Gastroesophageal sphincter (tissue), 4 donors: Measurements from ENCODE around the gene NEK10. TPM values are rescaled to one million over a fixed set of nuclear protein-coding genes. Genes with fewer than 3 reads are reported as not detected.

ENCODE experiments used
- ATAC-seq: fragments of 150-250 bp; one replicate; pipeline ENCODE4 v1.9.1; 2016; ENCODE audit warnings: mild to moderate bottlenecking, moderate library complexity
- H3K27ac ChIP-seq, 4 donors: fragments of 200-600 bp; sonication (generic) in 3 of 4; 1 replicate in 3 of 4; 2 replicates in 1 of 4; pipeline ENCODE4 v1.5.1; 2016 to 2019
- H3K27me3 ChIP-seq: fragments of 200-600 bp; sonication (generic); one replicate; pipeline ENCODE4 v1.5.1; 2019
- H3K36me3 ChIP-seq, 2 donors: fragments of 200-600 bp; sonication (generic); one replicate each; pipeline ENCODE4 v1.5.1; 2019; ENCODE audit warnings: control low read depth in 1 of 2
- H3K4me1 ChIP-seq, 3 donors: fragments of 200-600 bp; sonication (generic); 1 replicate in 2 of 3; 2 replicates in 1 of 3; pipeline ENCODE4 v1.5.1; 2016 to 2019; ENCODE audit warnings: control low read depth in 2 of 3
- H3K4me3 ChIP-seq, 2 donors: fragments of 200-600 bp; sonication (generic); one replicate each; pipeline ENCODE4 v1.5.1; 2019; ENCODE audit warnings: mild to moderate bottlenecking in 1 of 2, moderate library complexity in 1 of 2
- H3K9me3 ChIP-seq, 3 donors: fragments of 200-600 bp; sonication (generic); one replicate each; pipeline ENCODE4 v1.5.1; 2017 to 2019; ENCODE audit warnings: control low read depth in 2 of 3
- CTCF ChIP-seq, 4 experiments: fragments of 200-600 bp in 2 of 4; fragments of 450-650 bp in 2 of 4; sonication (generic) in 1 of 4; IDR thresholded peaks; one replicate each; pipeline ENCODE4 v1.5.1; 2017 to 2019; ENCODE audit warnings: antibody characterized with exemption in 4 of 4, mild to moderate bottlenecking in 2 of 4, moderate library complexity in 2 of 4
- EP300 ChIP-seq: sonication (generic); formaldehyde crosslinking; IDR thresholded peaks from one replicate; pipeline ENCODE4 v1.6.1; 2017; ENCODE audit warnings: antibody characterized with exemption, mild to moderate bottlenecking
- POLR2A ChIP-seq, 2 donors: fragments of 450-650 bp; IDR thresholded peaks; one replicate each; pipeline ENCODE4 v1.6.1; 2017; ENCODE audit warnings: antibody characterized with exemption in 2 of 2, mild to moderate bottlenecking in 2 of 2, moderate library complexity in 1 of 2
- POLR2AphosphoS5 ChIP-seq: sonication (generic); formaldehyde crosslinking; IDR thresholded peaks from one replicate; pipeline ENCODE4 v1.6.1; 2017; ENCODE audit warnings: antibody characterized with exemption
- WGBS, 2 donors: methylation state at CpG; one replicate each; pipeline ENCODE4 v1.1.5; 2018; ENCODE audit warnings: low coverage in 1 of 2; 5-methylcytosine and 5-hydroxymethylcytosine counted together
- total RNA-seq, 4 donors: library from RNA; depleted of rRNA; stranded (reverse); fragments of >200 nt; gene quantifications; one replicate each; pipeline ENCODE4 v1.1.0, GENCODE V29; 2016

The NEK10 gene
- total RNA-seq, 4 donors from 2014 or later = 0.62 to 2.7 (median 1.5) TPM

- H3K4me1 ChIP-seq = no peaks in the 10 kb centered on the region
- no peak overlapping the region for H3K27ac ChIP-seq
- peaks cover 0 to 13% of the 10 kb centered on the region in 2 donors for H3K36me3 ChIP-seq
- 88 to 94% methylated on average over 6 of the region's 6 CpGs for WGBS, 2 donors
- no peak overlapping the region for H3K4me3 ChIP-seq
- no peaks in the 10 kb centered on the region for H3K9me3 ChIP-seq
- ATAC-seq = no peak
- no peaks in the 10 kb centered on the region for H3K27me3 ChIP-seq
- TF ChIP-seq EP300 (no peak), POLR2A (IDR thresholded peaks at IDR 0.05) (no peak), CTCF (IDR thresholded peaks at IDR 0.05) (no peak), POLR2AphosphoS5 (no peak)
These were observed 7.1 kb upstream of the NEK10 start for GRCh38 chr3:27376109-27376772.

GRCh38 chr3:27366062-27366591 lies 3.1 kb downstream of the NEK10 start:
- Histone ChIP-seq H3K9me3 (no peaks in the 10 kb centered on the region), H3K4me1 (peaks cover 0 to 13% (median 0%) of the 10 kb centered on the region in 3 donors), H3K27me3 (no peaks in the 10 kb centered on the region), H3K36me3 (no peaks in the 10 kb centered on the region), H3K27ac (no peak overlapping the region), H3K4me3 (no peak overlapping the region)
- WGBS, 2 donors = 100% methylated on average over 1 of the region's 1 CpG; no CpG with 5 or more reads in 1 of the 2 donors
- no peak for ATAC-seq
- no peak for TF ChIP-seq POLR2A (IDR thresholded peaks at IDR 0.05)
- no peak for TF ChIP-seq CTCF (IDR thresholded peaks at IDR 0.05)
- TF ChIP-seq EP300 = no peak
- TF ChIP-seq POLR2AphosphoS5 = no peak

- 76 to 84% methylated on average over 7 of the region's 7 CpGs for WGBS, 2 donors
- no peaks in the 10 kb centered on the region for H3K9me3 ChIP-seq
- H3K36me3 ChIP-seq = no peaks in the 10 kb centered on the region
- ATAC-seq = no peak
- H3K4me1 ChIP-seq = no peaks in the 10 kb centered on the region
- no peak overlapping the region for H3K27ac ChIP-seq
- TF ChIP-seq CTCF (IDR thresholded peaks at IDR 0.05) = no peak
- TF ChIP-seq POLR2A (IDR thresholded peaks at IDR 0.05) = no peak
- no peak for TF ChIP-seq POLR2AphosphoS5
- TF ChIP-seq EP300 = no peak
- H3K27me3 ChIP-seq = no peaks in the 10 kb centered on the region
- H3K4me3 ChIP-seq = no peak overlapping the region
These were observed 8.8 kb downstream of the NEK10 start for GRCh38 chr3:27360113-27361078.

- H3K36me3 ChIP-seq = no peaks in the 10 kb centered on the region
- H3K4me3 ChIP-seq = no peak overlapping the region
- WGBS, 2 donors = 72 to 87% methylated on average over 3 of the region's 3 CpGs
- no peak overlapping the region for H3K27ac ChIP-seq
- no peaks in the 10 kb centered on the region for H3K4me1 ChIP-seq
- no peaks in the 10 kb centered on the region for H3K9me3 ChIP-seq
- H3K27me3 ChIP-seq = no peaks in the 10 kb centered on the region
- TF ChIP-seq POLR2A (IDR thresholded peaks at IDR 0.05) (no peak), EP300 (no peak), CTCF (IDR thresholded peaks at IDR 0.05) (no peak), POLR2AphosphoS5 (no peak)
- ATAC-seq = no peak
These were observed 10.8 kb downstream of the NEK10 start for GRCh38 chr3:27358372-27358771.
